NCI-H82 treated with DMSO at 0.1 percent for 48 hours (cell line): ENCODE measurements around the gene QRFPR.
"Not testable (repeated sequence)": the region's sequence is repeated elsewhere in the genome, so short reads cannot be mapped to it uniquely, and the experiment has no call there.

Source experiments
- DNase-seq: peaks from one replicate; lab custom pipeline; 2025; ENCODE audit not compliant: unreplicated experiment; lab: John Stamatoyannopoulos, UW

QRFPR gene

GRCh38 chr4:121380776-121381462, at the start of gene QRFPR:
TSS of gene QRFPR (minus strand) at chr4:121381018. CDS start at chr4:121380647, 371 bp downstream.
- no peak for DNase-seq

GRCh38 chr4:121428721-121429120, 47.9 kb upstream of the QRFPR start:
- no peak for DNase-seq

GRCh38 chr4:121421594-121421993, 40.8 kb upstream of the QRFPR start:
- no peak for DNase-seq

- no peak for DNase-seq
Observed at GRCh38 chr4:121411151-121411744, 30.4 kb upstream of the QRFPR start.

- not testable (repeated sequence) for DNase-seq
Observed at GRCh38 chr4:121408567-121408966, 27.7 kb upstream of the QRFPR start.

GRCh38 chr4:121400632-121401031, 19.8 kb upstream of the QRFPR start:
- no peak for DNase-seq

- DNase-seq = no peak
Observed at GRCh38 chr4:121397941-121398601, 17.3 kb upstream of the QRFPR start.

- no peak for DNase-seq
Observed at GRCh38 chr4:121397434-121397833, 16.6 kb upstream of the QRFPR start.

- no peak for DNase-seq
Observed at GRCh38 chr4:121392426-121393086, 11.7 kb upstream of the QRFPR start.

- DNase-seq = peak; percentile 74
Observed at GRCh38 chr4:121390335-121390734, 9.5 kb upstream of the QRFPR start.

GRCh38 chr4:121379276-121379675, 1.5 kb downstream of the QRFPR start:
- DNase-seq = no peak

GRCh38 chr4:121377076-121377475, 3.7 kb downstream of the QRFPR start:
- no peak for DNase-seq

- DNase-seq = no peak
Observed at GRCh38 chr4:121376556-121376955, 4.3 kb downstream of the QRFPR start.

- no peak for DNase-seq
Observed at GRCh38 chr4:121376097-121376496, 4.7 kb downstream of the QRFPR start.

GRCh38 chr4:121375262-121375661, 5.6 kb downstream of the QRFPR start:
- no peak for DNase-seq

- DNase-seq = no peak
Observed at GRCh38 chr4:121373841-121374240, 7.0 kb downstream of the QRFPR start.

- peak; percentile 14 for DNase-seq
Observed at GRCh38 chr4:121370729-121371325, 10.0 kb downstream of the QRFPR start.

- DNase-seq = no peak
Observed at GRCh38 chr4:121360495-121360894, 20.3 kb downstream of the QRFPR start.

- no peak for DNase-seq
Observed at GRCh38 chr4:121358473-121358872, 22.3 kb downstream of the QRFPR start.

- DNase-seq = no peak
Observed at GRCh38 chr4:121353213-121353612, 27.6 kb downstream of the QRFPR start.

GRCh38 chr4:121344098-121344497, 36.7 kb downstream of the QRFPR start:
- DNase-seq = no peak
